ENCODE results near the gene GLYATL3. TPM values are rescaled to one million over a fixed set of nuclear protein-coding genes. Genes with fewer than 3 reads are reported as not detected.

Gene GLYATL3
- total and polyA plus RNA-seq, 11 donors: not detected

- H3K9me3 ChIP-seq: no peaks in the 10 kb centered on the region
- DNase-seq (no peak), ATAC-seq (no peak)
- no peak overlapping the region for H3K27ac ChIP-seq
- TF ChIP-seq POLR2A (IDR thresholded peaks at IDR 0.05) (no peak), CTCF (IDR thresholded peaks at IDR 0.05) (no peak)
- WGBS, 4 donors: 78 to 84% (median 81%) methylated on average over 5 of the region's 5 CpGs
- peaks cover 0 to 7% (median 0%) of the 10 kb centered on the region in 9 donors for H3K27me3 ChIP-seq
- H3K36me3 ChIP-seq: no peaks in the 10 kb centered on the region
- H3K4me3 ChIP-seq: no peak overlapping the region
- intact Hi-C loops (cut with DNase I): no loop called here
- no peaks in the 10 kb centered on the region for H3K4me1 ChIP-seq
Observed at GRCh38 chr6:49506569-49507111, 6.9 kb downstream of the GLYATL3 start.

GRCh38 chr6:49509342-49509741 lies 9.6 kb downstream of the GLYATL3 start:
- H3K27me3 ChIP-seq: peaks cover 0 to 7% (median 0%) of the 10 kb centered on the region in 9 donors
- intact Hi-C loops (cut with DNase I): no loop called here
- no peak for ATAC-seq
- no peak overlapping the region for H3K27ac ChIP-seq
- H3K4me3 ChIP-seq: no peak overlapping the region
- H3K9me3 ChIP-seq: no peaks in the 10 kb centered on the region
- H3K4me1 ChIP-seq: no peaks in the 10 kb centered on the region
- DNase-seq: no peak
- TF ChIP-seq POLR2A (IDR thresholded peaks at IDR 0.05): no peak
- TF ChIP-seq CTCF (IDR thresholded peaks at IDR 0.05): no peak
- no peaks in the 10 kb centered on the region for H3K36me3 ChIP-seq
- WGBS, 4 donors: 72 to 79% (median 75%) methylated on average over 3 of the region's 3 CpGs

- intact Hi-C loops (cut with DNase I): no loop called here
- no peak for ATAC-seq
- no peaks in the 10 kb centered on the region for H3K9me3 ChIP-seq
- peaks cover 0 to 17% (median 0%) of the 10 kb centered on the region in 9 donors for H3K27me3 ChIP-seq
- no peaks in the 10 kb centered on the region for H3K36me3 ChIP-seq
- TF ChIP-seq POLR2A (IDR thresholded peaks at IDR 0.05): no peak
- TF ChIP-seq CTCF (IDR thresholded peaks at IDR 0.05): no peak
- H3K4me3 ChIP-seq: no peak overlapping the region
- H3K27ac ChIP-seq: no peak overlapping the region
- DNase-seq: no peak
- no peaks in the 10 kb centered on the region for H3K4me1 ChIP-seq
- WGBS, 4 donors: 80 to 82% (median 81%) methylated on average over 2 of the region's 2 CpGs
Observed at GRCh38 chr6:49513153-49513989, 13.6 kb downstream of the GLYATL3 start.

- Histone ChIP-seq H3K4me3 (no peak overlapping the region), H3K27ac (no peak overlapping the region), H3K4me1 (no peaks in the 10 kb centered on the region), H3K27me3 (peaks cover 0 to 17% (median 0%) of the 10 kb centered on the region in 9 donors), H3K9me3 (no peaks in the 10 kb centered on the region), H3K36me3 (no peaks in the 10 kb centered on the region)
- intact Hi-C loops (cut with DNase I): no loop called here
- 65 to 76% (median 74%) methylated on average over 8 of the region's 8 CpGs for WGBS, 4 donors
- no peak for ATAC-seq
- DNase-seq: no peak
- no peak for TF ChIP-seq POLR2A (IDR thresholded peaks at IDR 0.05)
- no peak for TF ChIP-seq CTCF (IDR thresholded peaks at IDR 0.05)
Observed at GRCh38 chr6:49514571-49515484, 15.1 kb downstream of the GLYATL3 start.

Measured in heart left ventricle (tissue), 16 donors.